Mammary epithelial cell (primary cell): Measurements from ENCODE around the gene COL11A2.
"Not testable (repeated sequence)": the region's sequence is repeated elsewhere in the genome, so short reads cannot be mapped to it uniquely, and the experiment has no call there.

Experiments used
- CTCF ChIP-seq, 2 donors: IDR thresholded peaks in 1 of 2; conservative IDR thresholded peaks in 1 of 2; 2 replicates each; pipeline ENCODE4 v1.5.1; 2011 to 2012; ENCODE audit warnings: inconsistent platforms in 2 of 2, low read length in 2 of 2, mild to moderate bottlenecking in 2 of 2, control low read depth in 1 of 2, low read depth in 1 of 2; ENCODE audit not compliant: insufficient read depth in 1 of 2; ENCODE audit errors: extremely low read depth in 1 of 2
- EZH2 ChIP-seq: IDR thresholded peaks from 2 replicates; pipeline ENCODE4 v1.6.1; 2012; ENCODE audit warnings: low read length, inconsistent platforms, borderline replicate concordance

GRCh38 chr6:33226503-33227120, 34.3 kb upstream of the COL11A2 start:
- not testable (repeated sequence) for TF ChIP-seq CTCF (conservative IDR thresholded peaks at IDR 0.05 in 1 of 2, IDR thresholded peaks at IDR 0.05 in 1 of 2; ENCODE audit: extremely low read depth in 1 of 2, insufficient read depth in 1 of 2, low read depth in 1 of 2, low read length in 2 of 2); EZH2
